Vagina (tissue), 2 donors: ENCODE measurements around the gene MTERF2. TPM values are rescaled to one million over a fixed set of nuclear protein-coding genes. Genes with fewer than 3 reads are reported as not detected.

Experiments
- DNase-seq, 2 donors: peaks; one replicate each; pipeline ENCODE4 v3.0.0-alpha.2; 2017; ENCODE audit errors: extremely low spot score in 2 of 2
- H3K27ac ChIP-seq: fragments of 200-600 bp; sonication (generic); one replicate; pipeline ENCODE4 v1.5.1; 2019
- H3K27me3 ChIP-seq: fragments of 200-600 bp; sonication (generic); one replicate; pipeline ENCODE4 v1.5.1; 2019
- H3K36me3 ChIP-seq, 2 donors: fragments of 200-600 bp; sonication (generic); one replicate each; pipeline ENCODE4 v1.5.1; 2017 to 2019
- H3K4me1 ChIP-seq: fragments of 200-600 bp; sonication (generic); one replicate; pipeline ENCODE4 v1.5.1; 2019
- H3K4me3 ChIP-seq, 2 donors: fragments of 200-600 bp; sonication (generic); 1 replicate in 1 of 2; 2 replicates in 1 of 2; pipeline ENCODE4 v1.5.1; 2016 to 2019
- H3K9me3 ChIP-seq: fragments of 200-600 bp; sonication (generic); one replicate; pipeline ENCODE4 v1.5.1; 2019
- CTCF ChIP-seq, 3 experiments: fragments of 450-650 bp in 2 of 3; fragments of 200-600 bp in 1 of 3; sonication (generic) in 1 of 3; IDR thresholded peaks; one replicate each; pipeline ENCODE4 v1.5.1; 2017 to 2019; ENCODE audit warnings: antibody characterized with exemption in 3 of 3, mild to moderate bottlenecking in 2 of 3, moderate library complexity in 2 of 3
- POLR2A ChIP-seq, 2 donors: fragments of 450-650 bp; IDR thresholded peaks; one replicate each; pipeline ENCODE4 v1.6.1; 2017; ENCODE audit warnings: antibody characterized with exemption in 2 of 2, mild to moderate bottlenecking in 2 of 2, moderate library complexity in 2 of 2
- POLR2AphosphoS5 ChIP-seq, 2 donors: sonication (generic); formaldehyde crosslinking; IDR thresholded peaks; one replicate each; pipeline ENCODE4 v1.9.0; 2017; ENCODE audit warnings: antibody characterized with exemption in 2 of 2, mild to moderate bottlenecking in 2 of 2, low read depth in 1 of 2; ENCODE audit not compliant: insufficient read depth in 1 of 2
- intact Hi-C: fragments of 100-400 bp; cut with DNase I; formaldehyde crosslinking; loops from one replicate; pipeline ENCODE4 v1.15.1; 2023
- total RNA-seq: library from RNA; depleted of rRNA; stranded (reverse); fragments of >200 nt; gene quantifications from one replicate; pipeline ENCODE4 v1.2.3, GENCODE V29; 2016

The MTERF2 gene
- total RNA-seq, 1 donor from 2014 or later, result 14.5 TPM

GRCh38 chr12:106975098-106975497 lies 11.8 kb downstream of the MTERF2 start:
- no peak for DNase-seq
- intact Hi-C loops, result no loop called here
- Histone ChIP-seq H3K9me3 (no peaks in the 10 kb centered on the region), H3K27me3 (no peaks in the 10 kb centered on the region), H3K36me3 (peaks cover 0 to 14% of the 10 kb centered on the region in 2 donors), H3K4me3 (no peak overlapping the region), H3K4me1 (peaks cover 48% of the 10 kb centered on the region), H3K27ac (no peak overlapping the region)
- TF ChIP-seq POLR2A (IDR thresholded peaks at IDR 0.05) (no peak), POLR2AphosphoS5 (IDR thresholded peaks at IDR 0.05; ENCODE audit: insufficient read depth in 1 of 2, low read depth in 1 of 2) (no peak), CTCF (IDR thresholded peaks at IDR 0.05) (no peak)

DNA sequence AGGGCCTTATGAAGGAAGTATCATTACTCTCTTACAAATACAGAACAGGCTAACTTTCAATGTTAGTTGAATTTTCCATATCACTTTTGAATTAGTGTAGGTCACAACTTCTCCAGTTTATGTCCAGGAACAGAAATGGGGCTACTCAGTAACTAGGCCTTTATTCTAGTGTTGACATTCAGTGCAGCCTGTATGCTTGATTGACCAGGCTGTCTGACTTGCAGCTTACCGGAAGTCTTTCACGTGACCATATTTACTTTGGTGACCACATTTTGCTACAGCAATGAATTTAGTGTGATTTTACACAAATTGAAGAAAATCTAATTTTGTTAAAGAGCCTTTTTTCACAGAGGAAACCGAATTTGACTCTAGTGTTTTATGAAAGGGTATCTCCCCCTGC lies 12.4 kb downstream of the MTERF2 start:
- peaks cover 48% of the 10 kb centered on the region for H3K4me1 ChIP-seq

DNA sequence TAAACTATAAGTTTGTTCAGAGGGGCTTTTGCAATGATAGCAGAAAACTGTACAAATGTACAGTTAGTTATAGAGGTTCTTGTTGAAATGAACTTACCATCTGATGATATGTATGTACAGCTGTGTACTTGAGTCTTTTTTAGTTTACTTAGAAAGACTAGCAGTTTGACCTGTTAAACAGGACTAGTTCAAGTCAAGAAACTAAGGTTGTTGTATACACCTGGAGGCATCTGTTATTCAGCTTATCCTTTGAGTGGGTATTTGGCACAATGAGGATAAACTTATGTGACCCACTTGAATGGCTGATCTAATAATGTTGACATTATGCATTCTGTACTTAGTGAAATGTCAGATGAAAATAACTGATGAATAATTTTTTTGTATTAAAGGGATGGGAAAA lies 13.4 kb downstream of the MTERF2 start:
- no peak for DNase-seq
- no peaks in the 10 kb centered on the region for H3K9me3 ChIP-seq
- H3K36me3 ChIP-seq, result peaks cover 0 to 16% of the 10 kb centered on the region in 2 donors
- intact Hi-C loops, result no loop called here
- H3K4me1 ChIP-seq, result peaks cover 46% of the 10 kb centered on the region
- no peak overlapping the region for H3K27ac ChIP-seq
- H3K27me3 ChIP-seq, result no peaks in the 10 kb centered on the region
- H3K4me3 ChIP-seq, result no peak overlapping the region
- TF ChIP-seq CTCF (IDR thresholded peaks at IDR 0.05), result no peak
- TF ChIP-seq POLR2AphosphoS5 (IDR thresholded peaks at IDR 0.05; ENCODE audit: insufficient read depth in 1 of 2, low read depth in 1 of 2), result no peak
- TF ChIP-seq POLR2A (IDR thresholded peaks at IDR 0.05), result no peak

More for the DNA sequence above, 12.4 kb downstream of the MTERF2 start:
- DNase-seq, result no peak
- no peaks in the 10 kb centered on the region for H3K27me3 ChIP-seq
- no peaks in the 10 kb centered on the region for H3K9me3 ChIP-seq
- no peak overlapping the region for H3K27ac ChIP-seq
- intact Hi-C loops, result no loop called here
- no peak for TF ChIP-seq CTCF (IDR thresholded peaks at IDR 0.05)
- TF ChIP-seq POLR2A (IDR thresholded peaks at IDR 0.05), result no peak
- no peak for TF ChIP-seq POLR2AphosphoS5 (IDR thresholded peaks at IDR 0.05; ENCODE audit: insufficient read depth in 1 of 2, low read depth in 1 of 2)
- no peak overlapping the region for H3K4me3 ChIP-seq
- H3K36me3 ChIP-seq, result peaks cover 0 to 14% of the 10 kb centered on the region in 2 donors

- Histone ChIP-seq H3K9me3 (no peaks in the 10 kb centered on the region), H3K4me1 (peaks cover 26% of the 10 kb centered on the region), H3K27me3 (no peaks in the 10 kb centered on the region), H3K36me3 (peaks cover 0 to 36% of the 10 kb centered on the region in 2 donors), H3K27ac (no peak overlapping the region), H3K4me3 (no peak overlapping the region)
- TF ChIP-seq CTCF (IDR thresholded peaks at IDR 0.05) (no peak), POLR2AphosphoS5 (IDR thresholded peaks at IDR 0.05; ENCODE audit: insufficient read depth in 1 of 2, low read depth in 1 of 2) (no peak), POLR2A (IDR thresholded peaks at IDR 0.05) (no peak)
- intact Hi-C loops, result no loop called here
- no peak for DNase-seq
These were observed 15.9 kb downstream of the MTERF2 start for GRCh38 chr12:106971065-106971464.

DNA sequence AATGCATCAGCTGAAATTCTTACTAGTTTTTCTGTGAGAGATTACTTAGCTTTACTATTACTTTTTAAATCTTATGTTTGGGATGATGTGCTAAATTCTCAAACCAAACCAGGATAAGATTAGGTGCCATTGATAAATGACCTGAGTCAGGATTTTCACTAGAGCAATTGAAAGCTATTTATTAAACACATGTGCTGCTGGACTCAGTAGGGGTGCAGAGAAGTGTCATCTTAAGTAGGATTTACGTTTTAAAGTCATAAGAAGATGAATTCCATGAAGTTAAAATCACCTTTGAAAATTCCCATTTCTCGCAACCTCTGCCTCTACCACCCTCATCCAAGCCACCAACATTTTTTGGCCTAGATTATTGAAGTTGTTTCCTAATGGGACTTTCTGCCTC lies 22.4 kb downstream of the MTERF2 start:
- intact Hi-C loops, result no loop called here
- Histone ChIP-seq H3K36me3 (peaks cover 0 to 22% of the 10 kb centered on the region in 2 donors), H3K27ac (no peak overlapping the region), H3K4me1 (peaks cover 42% of the 10 kb centered on the region), H3K4me3 (no peak overlapping the region), H3K9me3 (no peaks in the 10 kb centered on the region), H3K27me3 (no peaks in the 10 kb centered on the region)
- no peak for DNase-seq
- no peak for TF ChIP-seq CTCF (IDR thresholded peaks at IDR 0.05)
- no peak for TF ChIP-seq POLR2A (IDR thresholded peaks at IDR 0.05)
